ENCODE data around the gene FHIT. TPM values are rescaled to one million over a fixed set of nuclear protein-coding genes. Genes with fewer than 3 reads are reported as not detected.

The FHIT gene
- total RNA-seq, 1 experiment from 2014 or later: 3.6 TPM

- no peak for TF ChIP-seq CTCF (conservative IDR thresholded peaks at IDR 0.05; ENCODE audit: low read depth, low read length)
- TF ChIP-seq EZH2 (IDR thresholded peaks at IDR 0.05; ENCODE audit: low read length, unreplicated experiment): no peak
- no peak for TF ChIP-seq EZH2phosphoT487 (IDR thresholded peaks at IDR 0.05; ENCODE audit: borderline replicate concordance, low read length)
- Histone ChIP-seq H3K36me3 (ENCODE audit: low read depth, low read length) (no peaks in the 10 kb centered on the region), H3F3A (ENCODE audit: low read length, unreplicated experiment) (no peaks in the 10 kb centered on the region), H4K20me1 (ENCODE audit: low read length) (no peaks in the 10 kb centered on the region), H3K9me2 (replicated peaks; ENCODE audit: low read length) (no peaks in the 10 kb centered on the region), H3K27ac (ENCODE audit: low read length) (no peak overlapping the region), H3K4me2 (ENCODE audit: low read length) (no peak overlapping the region), H3K79me2 (ENCODE audit: low read length) (no peaks in the 10 kb centered on the region), H3K9ac (ENCODE audit: low read length) (no peak overlapping the region), H3K27me3 (ENCODE audit: low read length) (no peaks in the 10 kb centered on the region), H2AFZ (ENCODE audit: low read length) (no peak overlapping the region), H3K4me3 (ENCODE audit: low read length) (no peak overlapping the region), H3K4me1 (ENCODE audit: insufficient read depth, low read length) (peaks cover 7% of the 10 kb centered on the region; the same call in 1 of the 2 replicates), H3K9me3 (ENCODE audit: low read length) (no peaks in the 10 kb centered on the region)
- no TSS peak for BruUV-seq (replicated peaks)
- CTCF ChIA-PET: no interaction called here
- no peak for DNase-seq
- intact Hi-C loops (cut with micrococcal nuclease): no loop called here
- POLR2A ChIA-PET (ENCODE audit: unreplicated experiment): no interaction called here
- no peak for ATAC-seq
Measured at GRCh38 chr3:59867185-59868002, 1383.9 kb downstream of the FHIT start.

- no peaks in the 10 kb centered on the region for H3K9me2 ChIP-seq (replicated peaks; ENCODE audit: low read length)
- H2AFZ ChIP-seq (ENCODE audit: low read length): no peak overlapping the region
- H3K4me2 ChIP-seq (ENCODE audit: low read length): no peak overlapping the region
- H4K20me1 ChIP-seq (ENCODE audit: low read length): no peaks in the 10 kb centered on the region
- no peaks in the 10 kb centered on the region for H3K27me3 ChIP-seq (ENCODE audit: low read length)
- ChIA-PET POLR2A (ENCODE audit: unreplicated experiment) (no interaction called here), CTCF (no interaction called here)
- ATAC-seq (no peak), DNase-seq (no peak)
- no TSS peak for BruUV-seq (replicated peaks)
- H3F3A ChIP-seq (ENCODE audit: low read length, unreplicated experiment): no peaks in the 10 kb centered on the region
- no peak for TF ChIP-seq CTCF (conservative IDR thresholded peaks at IDR 0.05; ENCODE audit: low read depth, low read length)
- TF ChIP-seq EZH2phosphoT487 (IDR thresholded peaks at IDR 0.05; ENCODE audit: borderline replicate concordance, low read length): no peak
- TF ChIP-seq EZH2 (IDR thresholded peaks at IDR 0.05; ENCODE audit: low read length, unreplicated experiment): no peak
- peaks cover 8% of the 10 kb centered on the region; the same call in 1 of the 2 replicates for H3K4me1 ChIP-seq (ENCODE audit: insufficient read depth, low read length)
- H3K36me3 ChIP-seq (ENCODE audit: low read depth, low read length): no peaks in the 10 kb centered on the region
- intact Hi-C loops (cut with micrococcal nuclease): no loop called here
- no peaks in the 10 kb centered on the region for H3K9me3 ChIP-seq (ENCODE audit: low read length)
- H3K4me3 ChIP-seq (ENCODE audit: low read length): no peak overlapping the region
- H3K9ac ChIP-seq (ENCODE audit: low read length): no peak overlapping the region
- H3K27ac ChIP-seq (ENCODE audit: low read length): no peak overlapping the region
- H3K79me2 ChIP-seq (ENCODE audit: low read length): no peaks in the 10 kb centered on the region
Measured at GRCh38 chr3:59866076-59866475, 1385.2 kb downstream of the FHIT start.

GRCh38 chr3:59865351-59865750, 1385.9 kb downstream of the FHIT start:
- Histone ChIP-seq H3K9me2 (replicated peaks; ENCODE audit: low read length) (no peaks in the 10 kb centered on the region), H3K79me2 (ENCODE audit: low read length) (no peaks in the 10 kb centered on the region), H3K4me1 (ENCODE audit: insufficient read depth, low read length) (peaks cover 8% of the 10 kb centered on the region; the same call in 1 of the 2 replicates), H3K27ac (ENCODE audit: low read length) (no peak overlapping the region), H2AFZ (ENCODE audit: low read length) (no peak overlapping the region), H3K4me3 (ENCODE audit: low read length) (no peak overlapping the region), H3K27me3 (ENCODE audit: low read length) (no peaks in the 10 kb centered on the region), H3F3A (ENCODE audit: low read length, unreplicated experiment) (no peaks in the 10 kb centered on the region), H4K20me1 (ENCODE audit: low read length) (no peaks in the 10 kb centered on the region), H3K9ac (ENCODE audit: low read length) (no peak overlapping the region), H3K4me2 (ENCODE audit: low read length) (no peak overlapping the region), H3K36me3 (ENCODE audit: low read depth, low read length) (no peaks in the 10 kb centered on the region), H3K9me3 (ENCODE audit: low read length) (no peaks in the 10 kb centered on the region)
- intact Hi-C loops (cut with micrococcal nuclease): no loop called here
- BruUV-seq (replicated peaks): no TSS peak
- no peak for DNase-seq
- ChIA-PET CTCF (no interaction called here), POLR2A (ENCODE audit: unreplicated experiment) (no interaction called here)
- ATAC-seq: no peak
- TF ChIP-seq EZH2 (IDR thresholded peaks at IDR 0.05; ENCODE audit: low read length, unreplicated experiment): no peak
- no peak for TF ChIP-seq EZH2phosphoT487 (IDR thresholded peaks at IDR 0.05; ENCODE audit: borderline replicate concordance, low read length)
- TF ChIP-seq CTCF (conservative IDR thresholded peaks at IDR 0.05; ENCODE audit: low read depth, low read length): no peak

Data from PC-3 (cell line).